IPS DF 19.7 (cell line): Measurements from ENCODE around the gene AASDHPPT.
"Not testable (repeated sequence)": the region's sequence is repeated elsewhere in the genome, so short reads cannot be mapped to it uniquely, and the experiment has no call there.

Experiments used
- DNase-seq: peaks from one replicate; pipeline ENCODE4 v3.0.0-alpha.2; 2013; ENCODE audit warnings: low read depth, low spot score

The AASDHPPT gene, protein sequence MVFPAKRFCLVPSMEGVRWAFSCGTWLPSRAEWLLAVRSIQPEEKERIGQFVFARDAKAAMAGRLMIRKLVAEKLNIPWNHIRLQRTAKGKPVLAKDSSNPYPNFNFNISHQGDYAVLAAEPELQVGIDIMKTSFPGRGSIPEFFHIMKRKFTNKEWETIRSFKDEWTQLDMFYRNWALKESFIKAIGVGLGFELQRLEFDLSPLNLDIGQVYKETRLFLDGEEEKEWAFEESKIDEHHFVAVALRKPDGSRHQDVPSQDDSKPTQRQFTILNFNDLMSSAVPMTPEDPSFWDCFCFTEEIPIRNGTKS

DNA sequence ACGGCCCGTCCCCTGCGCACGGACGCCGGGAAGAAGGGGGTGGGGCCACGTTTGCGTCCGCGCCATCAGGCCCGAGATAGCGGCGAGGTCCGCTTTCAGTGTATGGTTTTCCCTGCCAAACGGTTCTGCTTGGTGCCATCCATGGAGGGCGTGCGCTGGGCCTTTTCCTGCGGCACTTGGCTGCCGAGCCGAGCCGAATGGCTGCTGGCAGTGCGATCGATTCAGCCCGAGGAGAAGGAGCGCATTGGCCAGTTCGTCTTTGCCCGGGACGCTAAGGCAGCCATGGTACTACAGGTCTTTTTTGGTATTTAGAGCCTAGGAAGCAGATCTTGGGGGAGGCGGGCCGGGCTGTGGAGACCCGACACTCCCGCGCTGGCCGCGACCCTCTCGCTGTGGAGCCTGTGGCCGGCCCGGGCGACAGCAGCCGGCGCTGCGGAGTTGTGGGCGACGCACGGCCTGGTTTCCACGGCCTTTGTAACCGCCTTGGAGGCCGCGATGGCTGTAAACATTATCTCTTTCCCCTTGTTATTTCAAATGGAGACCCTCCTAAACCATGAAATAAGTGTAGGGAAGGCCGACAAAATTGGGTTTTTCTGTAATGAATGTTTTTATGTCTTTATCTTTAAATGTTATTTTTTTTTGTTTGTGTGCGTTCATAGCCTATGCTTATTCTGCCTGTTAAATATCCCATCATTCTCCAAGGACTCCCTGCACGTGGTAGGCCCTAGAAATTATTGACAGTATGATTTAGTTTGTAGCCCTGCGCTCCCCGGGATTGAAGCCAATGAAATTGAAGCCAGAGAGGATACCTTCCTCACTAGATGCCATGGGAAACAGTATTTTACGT lies at the start of gene AASDHPPT:
TSS of gene AASDHPPT (plus strand) at position 54 of the 847 bp plus-strand sequence. CDS start at position 103, 49 bp downstream.
- DNase-seq = no peak

DNA sequence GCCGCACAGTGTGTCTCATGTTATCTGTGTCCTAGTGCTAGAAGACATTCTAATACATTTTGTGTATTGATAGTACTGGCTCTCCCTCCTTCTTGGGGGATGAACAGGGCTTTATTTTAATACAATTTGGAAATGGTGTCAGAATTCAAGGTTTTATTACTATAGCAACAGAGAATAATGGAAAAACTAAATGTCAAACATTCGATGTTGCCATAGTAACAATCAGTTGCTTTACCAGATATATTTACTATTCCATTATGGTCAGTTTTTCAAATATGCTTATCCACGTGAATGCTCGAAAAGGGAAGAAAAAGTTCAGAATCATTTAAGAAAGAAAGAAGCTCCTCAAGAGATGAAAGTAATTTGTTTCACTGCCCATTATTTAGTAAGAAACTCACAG lies 46.9 kb upstream of the AASDHPPT start:
- DNase-seq = no peak

DNA sequence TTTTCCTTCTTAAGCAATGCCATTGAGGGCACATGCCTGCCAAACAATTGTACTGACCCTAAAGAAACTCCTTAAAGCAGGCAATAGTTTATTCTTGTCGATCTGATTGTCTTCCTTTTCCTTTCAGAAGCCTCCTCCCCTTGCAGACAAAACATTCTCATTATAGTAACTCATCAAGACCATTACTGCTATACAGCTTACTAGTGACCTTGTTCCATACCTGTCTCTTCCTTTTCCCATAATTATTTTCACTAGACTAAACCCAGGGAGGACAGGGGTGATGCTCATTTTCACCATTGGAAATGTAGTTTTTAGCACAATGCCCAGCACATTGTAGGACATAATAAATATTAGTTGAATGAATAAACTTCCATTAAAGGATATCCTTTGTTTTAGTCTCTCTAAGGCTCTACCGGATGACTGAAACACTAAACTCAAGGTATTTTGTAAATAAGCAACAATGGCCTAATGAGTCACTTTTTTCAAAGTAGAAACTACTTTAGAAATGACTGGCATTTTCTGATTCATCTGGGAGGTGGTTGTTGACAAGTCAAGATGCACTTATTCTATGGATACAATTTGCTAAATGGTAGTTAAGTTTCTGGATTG lies 46.2 kb upstream of the AASDHPPT start:
- no peak for DNase-seq

DNA sequence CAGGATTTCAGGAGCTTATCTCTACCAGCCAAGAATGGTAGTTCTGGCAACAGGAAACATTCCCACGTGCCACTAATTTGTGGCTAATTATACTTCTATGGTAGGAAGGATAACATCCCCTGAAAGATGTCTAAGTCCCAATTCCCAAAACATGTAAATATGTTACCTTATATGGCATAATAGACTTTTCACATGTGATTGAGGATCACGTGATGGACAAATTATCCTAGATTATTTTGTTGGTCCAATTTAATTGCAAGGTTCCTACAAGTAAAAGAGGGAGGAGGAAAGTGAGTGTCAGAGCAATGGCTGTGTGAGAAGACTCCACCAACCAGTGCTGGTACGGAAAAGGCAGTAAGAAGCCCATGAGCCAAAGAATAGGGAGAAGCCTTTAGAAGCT lies 45.5 kb upstream of the AASDHPPT start:
- DNase-seq = no peak

DNA sequence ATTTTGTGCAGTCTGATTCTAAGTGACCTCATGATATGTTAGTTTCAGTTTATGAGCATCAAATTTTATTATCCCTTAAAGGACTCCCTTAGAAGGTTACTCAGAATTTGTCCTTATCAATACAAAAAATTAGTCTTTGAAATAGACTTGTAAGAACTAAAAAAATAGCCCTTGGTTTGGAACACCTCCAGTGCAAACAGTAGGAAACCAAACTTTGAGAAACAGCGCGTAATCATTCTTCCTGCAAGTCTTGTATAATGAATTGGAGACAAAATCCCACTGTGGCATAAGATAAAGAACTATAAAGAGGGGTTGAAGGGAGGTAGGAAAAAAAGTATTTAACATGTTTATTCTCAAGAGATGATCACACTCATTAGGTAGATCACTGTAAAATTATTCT lies 44.6 kb upstream of the AASDHPPT start:
- no peak for DNase-seq

DNA sequence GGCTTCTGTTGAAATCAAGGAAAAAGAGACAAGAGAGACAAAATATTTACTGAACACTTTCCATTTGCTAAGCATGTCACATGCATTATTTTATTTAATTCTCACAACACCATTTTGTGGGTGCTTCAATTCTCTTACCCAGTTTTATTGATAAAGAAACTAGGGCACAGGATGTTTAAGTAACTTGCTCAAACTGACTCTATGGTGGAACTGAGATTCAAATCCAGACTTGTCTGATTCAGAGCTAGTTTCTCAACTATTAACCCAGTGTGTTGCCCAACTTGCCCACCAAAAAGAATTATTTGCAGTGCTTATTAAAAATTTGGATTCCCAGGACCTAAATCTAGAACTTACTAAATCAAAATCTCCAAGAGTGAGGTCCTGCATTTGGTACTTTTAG lies 33.9 kb upstream of the AASDHPPT start:
- no peak for DNase-seq

DNA sequence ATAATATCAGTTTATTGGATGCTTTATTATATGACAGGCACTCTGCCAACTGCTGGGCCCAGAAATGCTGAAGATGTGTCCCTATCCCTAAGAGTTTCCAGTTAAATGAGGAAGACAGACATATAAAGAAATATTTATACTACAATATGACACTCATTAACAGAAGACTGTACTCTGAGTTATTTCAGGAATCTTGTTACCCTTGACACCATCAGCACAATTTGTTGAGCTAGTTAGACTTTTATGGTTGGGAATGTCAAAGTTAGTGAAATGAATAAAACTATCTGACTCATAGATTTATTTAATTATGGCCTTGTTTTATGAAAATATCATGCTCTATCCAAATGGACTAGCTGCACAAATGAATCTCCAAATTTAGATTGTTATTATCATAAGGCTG lies 29.8 kb upstream of the AASDHPPT start:
- no peak for DNase-seq

DNA sequence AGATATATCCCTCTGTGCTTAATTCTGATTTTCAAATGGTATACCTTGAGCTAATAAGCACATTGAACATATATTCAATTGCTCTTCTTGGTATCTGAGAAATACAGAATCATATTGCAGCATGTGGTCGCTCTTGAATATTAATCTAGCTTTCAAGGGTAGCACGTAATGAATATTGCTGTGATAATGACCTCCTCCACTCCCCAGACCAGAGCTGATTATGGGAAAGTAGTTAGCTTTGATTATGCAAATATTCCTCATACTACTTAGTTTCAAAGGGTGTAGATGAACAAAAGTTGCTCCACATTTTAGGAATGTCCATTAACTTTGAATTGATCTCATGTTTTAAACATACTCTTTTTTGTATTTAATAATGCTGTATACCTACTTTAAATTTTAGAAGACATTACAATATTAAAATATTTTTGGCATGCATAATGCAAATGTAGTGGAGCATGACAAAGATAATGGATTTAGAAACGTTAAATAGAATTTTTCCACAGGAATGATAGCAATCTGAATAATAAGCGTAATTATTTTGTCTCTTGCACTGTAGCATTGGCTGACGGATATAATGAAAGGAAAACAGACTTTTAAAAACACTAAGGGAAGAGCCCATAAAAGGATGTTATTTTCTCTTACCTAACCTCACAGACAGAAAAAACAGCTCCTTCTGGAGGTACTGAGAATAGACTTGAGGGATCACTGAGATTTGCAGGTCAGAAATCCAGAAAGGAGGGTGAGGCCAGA lies 27.6 kb upstream of the AASDHPPT start:
- no peak for DNase-seq

DNA sequence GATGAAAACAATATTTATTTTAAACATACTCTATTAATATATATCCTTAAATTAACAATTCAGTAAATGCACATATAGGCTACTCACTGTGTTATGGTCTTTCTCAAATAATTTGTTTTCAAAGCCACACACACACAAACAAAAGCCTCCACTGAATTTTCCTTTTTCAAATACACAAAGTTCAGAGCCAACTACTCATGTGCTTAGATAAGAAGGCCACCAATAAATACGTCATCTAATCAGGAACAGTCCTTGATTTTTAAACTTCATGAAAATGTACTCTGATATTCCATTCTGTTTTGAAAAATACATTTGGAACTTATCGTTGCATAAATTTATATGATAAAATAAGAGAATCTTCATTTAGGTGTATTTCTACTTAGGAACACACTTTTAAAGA lies 26.4 kb upstream of the AASDHPPT start:
- DNase-seq = no peak

DNA sequence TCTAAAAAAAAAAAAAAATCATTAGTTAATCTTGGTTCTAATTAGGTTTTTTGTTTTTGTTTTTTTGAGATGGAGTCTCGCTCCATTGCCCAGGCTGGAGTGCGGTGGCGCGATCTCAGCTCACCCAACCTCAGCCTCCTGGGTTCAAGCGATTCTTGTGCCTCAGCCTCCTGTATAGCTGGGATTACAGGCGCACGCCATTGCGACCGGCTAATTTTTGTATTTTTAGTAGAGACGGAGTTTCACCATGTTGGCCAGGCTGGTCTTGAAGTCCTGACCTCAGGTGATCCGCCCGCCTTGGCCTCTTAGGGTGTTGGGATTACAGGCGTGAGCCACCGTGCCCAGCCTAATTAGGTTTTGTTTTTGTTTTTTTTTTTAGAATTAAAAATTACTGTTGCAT lies 19.1 kb upstream of the AASDHPPT start:
- DNase-seq = not testable (repeated sequence)

DNA sequence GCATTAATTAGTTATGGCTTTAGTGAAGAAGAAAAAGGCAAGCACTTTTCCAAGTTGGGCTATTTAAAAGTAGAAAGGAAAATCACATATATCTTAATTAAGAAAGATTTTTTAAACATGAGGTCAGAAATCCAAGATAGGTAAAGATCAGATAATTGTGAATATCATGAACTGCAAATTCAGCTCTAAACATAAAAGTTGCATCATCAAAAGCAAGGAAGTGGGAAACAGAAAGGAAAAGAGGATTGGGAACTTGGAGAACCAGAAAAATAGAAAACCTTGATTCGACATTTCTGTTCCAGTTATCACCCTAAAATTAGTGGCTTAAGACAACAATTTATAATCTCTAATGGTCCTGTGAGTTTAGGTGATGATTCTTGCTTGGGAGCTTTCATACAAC lies 17.8 kb upstream of the AASDHPPT start:
- no peak for DNase-seq

DNA sequence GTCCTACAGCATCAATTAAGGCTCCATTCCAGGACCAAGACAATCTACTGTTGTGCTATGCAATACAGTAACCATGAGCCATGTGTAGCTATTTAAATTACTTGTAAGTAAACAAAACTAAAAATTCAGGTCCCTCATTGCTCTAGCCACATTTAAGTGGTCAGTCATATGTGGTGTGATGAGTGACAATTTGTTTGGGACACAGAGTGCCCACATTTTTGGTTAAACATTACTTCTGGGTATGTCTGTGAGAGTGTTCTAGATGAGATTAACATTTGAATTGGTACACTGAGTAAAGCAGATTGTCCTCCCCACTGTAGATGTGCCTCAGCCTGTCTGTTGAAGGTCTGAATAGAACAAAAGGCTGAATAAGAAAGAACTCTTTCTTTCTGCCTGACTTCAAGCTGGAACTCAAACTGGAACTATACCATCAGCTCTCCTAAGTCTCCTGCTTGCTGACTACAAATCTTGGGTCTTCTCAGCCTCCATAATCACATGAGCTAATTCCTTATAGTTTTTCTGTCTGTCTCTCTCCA lies 16.1 kb upstream of the AASDHPPT start:
- DNase-seq = no peak

DNA sequence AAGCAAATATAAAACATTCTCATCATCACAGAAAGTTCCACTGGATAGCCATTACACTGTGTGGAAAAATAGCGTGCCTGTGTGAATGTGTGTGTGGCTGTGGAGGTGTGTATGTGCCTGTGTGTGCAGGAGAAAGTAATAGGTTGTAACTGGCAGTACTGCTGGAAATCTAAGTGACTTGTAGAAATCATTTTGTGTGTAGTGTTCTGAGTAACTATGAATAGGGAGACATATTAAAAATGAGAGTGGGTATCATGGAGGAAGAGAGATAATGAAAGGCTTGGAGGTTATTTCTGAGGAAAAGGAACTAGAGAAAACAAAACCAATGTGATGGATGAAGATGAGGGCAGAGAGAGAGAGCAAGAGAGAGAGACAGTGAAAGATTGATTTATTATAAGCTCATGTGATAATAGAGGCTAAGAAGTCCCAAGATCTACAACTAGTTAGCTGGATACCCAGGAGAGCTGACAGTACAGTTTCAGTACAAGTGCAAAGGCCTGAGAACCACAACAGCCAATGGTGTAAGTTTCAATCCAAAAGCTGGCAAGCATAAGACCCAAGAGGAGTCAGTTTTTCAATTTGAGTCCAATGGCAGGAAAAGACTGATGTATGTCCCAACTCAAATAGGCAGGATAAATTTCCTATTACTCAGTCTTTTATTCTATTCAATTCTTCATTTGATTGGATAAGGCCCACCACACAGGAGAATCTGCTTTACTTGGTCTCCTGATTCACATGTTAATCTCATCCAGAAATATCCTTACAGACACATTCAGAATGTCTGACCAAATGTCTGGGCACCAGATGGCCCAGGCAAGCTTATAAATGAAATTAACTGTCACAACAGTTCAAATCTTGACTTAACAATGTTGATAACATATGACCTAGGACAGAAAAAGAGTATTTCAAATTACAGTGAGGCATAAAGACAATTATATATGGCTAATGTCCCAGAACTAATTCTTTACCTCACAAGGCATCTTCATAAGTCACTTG lies 15.2 kb upstream of the AASDHPPT start:
- DNase-seq = no peak

DNA sequence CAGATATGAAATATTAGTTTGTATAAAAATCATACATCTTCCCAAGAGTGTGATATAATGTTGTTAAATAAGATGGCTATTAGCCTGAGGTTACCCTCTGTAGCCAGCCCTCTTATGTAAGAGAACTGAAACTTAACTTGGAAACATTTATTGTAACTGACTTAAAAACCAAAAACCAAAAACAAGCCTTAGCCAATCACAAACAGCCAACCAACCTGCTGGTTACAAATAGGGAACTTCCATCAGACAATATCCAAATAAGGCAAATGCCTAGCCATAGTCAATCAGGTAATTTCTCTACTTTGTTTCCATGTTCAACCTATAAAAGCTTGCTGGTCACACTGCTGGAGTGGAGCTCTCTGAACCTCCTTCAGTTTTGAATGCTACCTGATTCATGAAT lies 14.5 kb upstream of the AASDHPPT start:
- no peak for DNase-seq

DNA sequence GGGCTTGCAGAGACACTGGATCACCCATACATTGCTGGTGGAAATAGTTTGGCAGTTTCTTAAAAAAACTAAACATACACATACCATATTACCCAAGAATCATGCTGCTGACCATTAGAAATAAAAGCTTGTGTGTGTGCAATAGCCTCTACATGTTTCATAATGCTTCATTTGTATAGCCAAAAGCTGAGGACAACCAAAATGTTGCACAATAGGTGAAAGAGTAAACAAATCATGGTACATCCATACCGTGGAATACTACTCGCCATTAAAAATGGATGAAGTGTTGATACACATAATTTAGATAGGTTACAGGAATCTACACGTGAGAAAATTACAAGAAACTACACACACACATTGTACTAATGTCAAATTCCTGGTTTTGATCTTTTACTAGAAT lies 6.9 kb upstream of the AASDHPPT start:
- DNase-seq = no peak

DNA sequence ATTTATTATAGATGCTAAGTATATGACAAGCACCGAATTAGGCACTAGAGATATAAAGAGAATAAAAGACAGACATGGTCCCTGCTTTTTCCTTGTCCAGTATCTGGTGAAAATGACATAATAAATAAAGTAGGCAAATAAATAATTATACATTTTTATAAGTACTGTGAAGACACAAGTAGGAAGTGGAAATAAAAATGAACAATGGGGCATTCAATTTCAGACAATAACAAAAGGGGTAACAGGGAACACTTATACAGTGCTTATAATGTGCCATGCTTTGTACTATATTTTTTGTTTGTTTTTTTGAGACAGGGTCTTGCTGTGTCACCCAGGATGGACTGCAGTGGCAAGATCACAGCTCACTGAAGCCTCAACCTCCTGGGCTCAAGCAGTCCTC lies 4.7 kb upstream of the AASDHPPT start:
- DNase-seq = no peak

DNA sequence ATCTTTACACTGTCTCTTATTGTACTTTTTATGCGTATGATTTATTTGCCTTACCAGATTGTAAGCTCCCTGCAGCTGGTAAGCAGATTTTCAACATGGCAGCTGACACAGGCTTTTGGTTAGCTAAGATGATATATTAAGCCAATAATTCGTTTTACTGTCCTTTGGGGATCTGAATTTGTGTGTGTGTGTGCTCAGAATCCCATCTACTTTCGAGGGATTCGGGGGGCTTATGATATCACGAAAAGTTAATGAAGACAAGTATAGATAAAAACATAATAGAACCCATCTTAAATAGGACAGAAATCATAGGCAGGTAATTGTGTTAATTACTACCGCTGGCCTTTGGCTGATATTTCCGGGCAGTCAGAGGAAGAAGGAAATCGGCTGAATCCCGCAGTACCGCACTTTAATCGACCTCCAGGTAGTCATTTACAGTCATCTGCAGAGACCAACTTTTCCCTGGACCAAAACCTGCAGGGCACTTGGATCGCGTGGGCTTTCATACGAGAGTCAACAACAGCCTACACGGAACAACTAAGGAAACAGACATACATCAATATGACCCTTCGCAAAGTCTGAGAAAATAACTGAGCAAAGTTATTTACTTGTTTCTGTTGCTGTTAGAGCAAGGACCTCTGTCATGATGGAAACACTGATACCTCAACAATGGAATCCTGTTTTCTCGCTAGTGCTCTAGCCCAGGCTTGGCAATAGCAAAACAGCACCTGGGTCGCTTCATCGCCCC lies 1.1 kb upstream of the AASDHPPT start:
- no peak for DNase-seq

DNA sequence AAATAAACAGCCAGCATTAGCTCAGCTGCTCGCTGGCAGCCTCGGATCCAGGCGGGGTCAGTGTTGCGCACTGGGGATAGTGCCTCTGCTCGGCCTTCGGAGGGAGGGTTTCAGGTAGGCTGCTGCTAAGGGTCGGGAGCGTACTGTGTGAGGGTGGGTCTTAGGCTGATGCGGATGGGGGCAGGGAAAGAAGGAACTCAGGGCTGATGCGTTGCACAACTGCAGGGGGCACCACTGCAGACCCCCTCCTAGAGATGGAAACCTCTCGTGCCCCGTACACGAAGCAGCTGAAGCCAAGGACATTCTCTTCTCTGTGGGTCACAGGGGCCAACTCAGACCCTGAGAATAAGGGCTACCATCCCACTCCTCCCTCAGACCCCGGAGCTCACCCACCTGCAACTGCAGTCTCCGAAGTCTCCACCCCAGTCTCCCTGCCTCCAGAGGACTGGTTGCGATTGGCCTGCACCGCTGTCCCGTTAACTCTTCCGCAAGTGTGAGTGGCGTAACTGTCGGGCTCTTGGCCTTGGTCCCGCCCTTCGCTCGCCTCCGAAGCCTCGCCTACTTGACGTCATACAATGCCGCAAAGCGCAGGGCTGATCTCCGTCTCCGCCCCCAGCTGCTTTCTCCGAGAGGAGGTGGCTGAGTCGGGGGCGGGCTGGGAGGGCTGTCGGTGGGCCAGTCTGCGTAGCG lies 398 bp upstream of the AASDHPPT start, which contains the start of gene KBTBD3:
TSS of gene KBTBD3 (minus strand) at position 429 of the 690 bp plus-strand sequence. CDS start 18,250 bp downstream, outside the sequence.
- DNase-seq = peak; percentile 96

DNA sequence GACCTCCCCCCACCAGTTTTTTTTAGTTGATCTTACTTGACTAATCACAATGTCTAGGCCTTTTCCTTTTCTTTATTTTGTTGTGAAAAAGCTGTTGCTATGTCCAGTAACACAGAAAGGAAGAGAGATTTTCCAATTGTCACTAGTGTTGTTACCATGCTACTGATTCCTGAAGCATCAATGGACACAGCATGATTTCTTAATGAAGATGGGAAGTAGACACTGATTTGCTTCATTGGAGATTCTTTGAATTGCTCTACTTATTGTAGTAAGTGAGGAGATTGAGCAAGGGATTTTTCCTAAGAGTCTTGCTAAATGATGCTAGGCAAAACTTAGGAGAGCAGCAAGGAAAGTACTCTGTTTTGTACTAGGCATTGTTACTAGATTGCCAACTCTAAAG lies 4.6 kb downstream of the AASDHPPT start:
- no peak for DNase-seq
